D721Med (cell line): ENCODE data around the gene TBC1D22A.

ENCODE experiments used
- DNase-seq: peaks from one replicate; pipeline ENCODE4 v3.0.0; 2011; ENCODE audit warnings: low spot score; ENCODE audit not compliant: insufficient read length
- FAIRE-seq: peaks from 2 replicates; lab custom pipeline; 2011; peaks lifted over from hg19 to GRCh38; lab: Jason Lieb, UNC
- TF ChIP-seq, protein P1 (sequence below): IDR thresholded peaks from 2 replicates; pipeline ENCODE4 v1.5.1; 2012; ENCODE audit warnings: mild to moderate bottlenecking, control low read depth; ENCODE audit not compliant: insufficient read depth; ENCODE audit errors: missing control alignments

TBC1D22A gene

GRCh38 chr22:47204002-47204979 lies 441.8 kb downstream of the TBC1D22A start:
- DNase-seq = no peak
- FAIRE-seq = no peak
- TF ChIP-seq, protein P1, sequence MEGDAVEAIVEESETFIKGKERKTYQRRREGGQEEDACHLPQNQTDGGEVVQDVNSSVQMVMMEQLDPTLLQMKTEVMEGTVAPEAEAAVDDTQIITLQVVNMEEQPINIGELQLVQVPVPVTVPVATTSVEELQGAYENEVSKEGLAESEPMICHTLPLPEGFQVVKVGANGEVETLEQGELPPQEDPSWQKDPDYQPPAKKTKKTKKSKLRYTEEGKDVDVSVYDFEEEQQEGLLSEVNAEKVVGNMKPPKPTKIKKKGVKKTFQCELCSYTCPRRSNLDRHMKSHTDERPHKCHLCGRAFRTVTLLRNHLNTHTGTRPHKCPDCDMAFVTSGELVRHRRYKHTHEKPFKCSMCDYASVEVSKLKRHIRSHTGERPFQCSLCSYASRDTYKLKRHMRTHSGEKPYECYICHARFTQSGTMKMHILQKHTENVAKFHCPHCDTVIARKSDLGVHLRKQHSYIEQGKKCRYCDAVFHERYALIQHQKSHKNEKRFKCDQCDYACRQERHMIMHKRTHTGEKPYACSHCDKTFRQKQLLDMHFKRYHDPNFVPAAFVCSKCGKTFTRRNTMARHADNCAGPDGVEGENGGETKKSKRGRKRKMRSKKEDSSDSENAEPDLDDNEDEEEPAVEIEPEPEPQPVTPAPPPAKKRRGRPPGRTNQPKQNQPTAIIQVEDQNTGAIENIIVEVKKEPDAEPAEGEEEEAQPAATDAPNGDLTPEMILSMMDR = no peak

DNA sequence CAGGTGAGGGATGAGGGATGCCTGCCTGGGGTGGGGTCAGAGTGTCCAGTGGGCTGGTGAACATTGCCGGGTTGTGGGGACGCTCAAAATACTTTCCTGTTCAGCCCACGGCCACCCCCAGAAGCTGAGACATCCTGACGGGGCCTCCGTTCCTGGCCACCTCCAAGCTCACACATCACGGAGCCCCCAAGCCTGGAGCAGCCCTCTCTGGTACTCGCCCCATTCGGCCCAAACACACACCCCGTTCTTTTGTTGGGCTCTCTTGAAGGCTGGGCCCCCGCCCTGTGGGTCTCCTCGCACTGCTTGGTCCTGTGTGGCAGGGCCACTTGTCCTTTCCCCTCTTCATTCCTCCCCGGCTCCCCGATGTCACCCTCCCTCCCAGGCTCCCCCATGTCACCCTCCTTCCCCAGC lies 442.6 kb downstream of the TBC1D22A start:
- TF ChIP-seq, protein P1 = no peak
- DNase-seq (no peak), FAIRE-seq (no peak)

- FAIRE-seq (no peak), DNase-seq (no peak)
- TF ChIP-seq, protein P1 = no peak
These were observed 443.1 kb downstream of the TBC1D22A start for GRCh38 chr22:47205554-47205953.

GRCh38 chr22:47206164-47206563 lies 443.7 kb downstream of the TBC1D22A start:
- FAIRE-seq (no peak), DNase-seq (no peak)
- TF ChIP-seq, protein P1 = no peak

DNA sequence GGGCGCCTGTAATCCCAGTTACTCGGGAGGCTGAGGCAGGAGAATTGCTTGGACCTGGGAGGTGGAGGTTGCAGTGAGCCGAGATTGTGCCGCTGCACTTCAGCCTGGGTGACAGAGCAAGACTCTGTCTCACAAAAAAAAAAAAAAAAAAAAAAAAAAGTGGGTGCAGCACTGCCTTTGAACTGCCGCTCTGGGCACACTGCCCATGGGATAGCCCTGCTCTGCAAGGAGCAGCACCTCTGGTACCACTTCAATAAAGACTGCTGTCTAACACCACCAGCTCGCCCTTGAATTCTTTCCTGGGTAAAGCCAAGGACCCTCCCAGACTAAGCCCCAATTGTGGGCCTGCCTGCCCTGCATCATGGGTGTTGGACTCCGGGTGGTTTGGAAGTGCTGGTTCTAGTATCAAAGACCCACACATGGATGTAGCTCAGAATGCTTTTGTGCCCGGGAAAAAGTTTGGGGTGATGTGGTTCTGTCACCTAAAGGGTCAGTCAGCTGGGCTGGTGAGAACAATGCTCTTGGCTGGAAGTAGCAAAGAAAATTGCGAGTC lies 444.3 kb downstream of the TBC1D22A start:
- DNase-seq = no peak
- TF ChIP-seq, protein P1 = no peak
- no peak for FAIRE-seq

DNA sequence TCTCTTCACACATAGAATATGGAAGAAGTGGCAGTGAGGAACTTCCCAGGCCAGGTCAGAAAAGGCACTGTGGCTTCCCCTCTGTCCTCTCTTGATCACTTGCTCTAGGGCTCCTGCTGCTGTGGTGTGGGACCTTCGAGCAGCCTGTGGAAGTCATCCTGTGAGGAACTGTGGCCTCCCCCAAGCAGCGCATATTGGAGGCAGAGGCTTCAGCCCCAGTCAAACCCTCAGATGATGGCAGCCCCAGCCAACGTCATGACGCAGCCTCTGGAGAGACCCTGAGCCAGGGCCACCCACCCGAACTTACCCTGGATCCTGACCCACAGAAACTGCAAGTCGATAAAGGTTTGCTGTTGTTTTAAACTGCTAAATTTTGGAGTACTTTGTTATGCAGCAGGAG lies 444.9 kb downstream of the TBC1D22A start:
- no peak for DNase-seq
- FAIRE-seq = no peak
- TF ChIP-seq, protein P1 = no peak
